Hematopoietic multipotent progenitor cell treated with erythropoietin and hydrocortisone succinate and interleukin-3 and kit ligand, for 8 days (in vitro differentiated cells): Measurements from ENCODE around the gene ZNF239.
"Not testable (repeated sequence)": the region's sequence is repeated elsewhere in the genome, so short reads cannot be mapped to it uniquely, and the experiment has no call there.

ENCODE experiments used
- DNase-seq: peaks from one replicate; pipeline ENCODE4 v3.0.0-alpha.2; 2015

Gene ZNF239

DNA sequence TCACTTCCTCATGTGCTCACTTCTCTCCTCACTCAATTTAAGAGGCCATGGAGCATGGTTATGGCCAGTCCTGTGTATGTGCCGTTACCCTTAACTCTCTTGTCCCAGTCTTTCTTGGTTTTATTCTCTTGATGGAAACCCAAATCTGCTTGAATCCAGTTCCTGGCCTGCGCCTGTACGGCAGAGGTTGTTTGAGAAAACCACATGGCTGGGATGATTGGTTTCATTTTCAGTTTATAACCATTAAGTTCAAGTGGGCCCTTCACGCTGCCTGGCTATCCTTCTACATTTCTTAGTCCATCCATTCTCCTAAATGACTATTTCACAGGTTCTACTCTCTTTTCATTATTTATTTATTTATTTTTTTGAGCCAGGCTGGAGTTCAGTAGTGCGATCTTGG is 1.6 kb upstream of the ZNF239 start:
- DNase-seq: no peak

DNA sequence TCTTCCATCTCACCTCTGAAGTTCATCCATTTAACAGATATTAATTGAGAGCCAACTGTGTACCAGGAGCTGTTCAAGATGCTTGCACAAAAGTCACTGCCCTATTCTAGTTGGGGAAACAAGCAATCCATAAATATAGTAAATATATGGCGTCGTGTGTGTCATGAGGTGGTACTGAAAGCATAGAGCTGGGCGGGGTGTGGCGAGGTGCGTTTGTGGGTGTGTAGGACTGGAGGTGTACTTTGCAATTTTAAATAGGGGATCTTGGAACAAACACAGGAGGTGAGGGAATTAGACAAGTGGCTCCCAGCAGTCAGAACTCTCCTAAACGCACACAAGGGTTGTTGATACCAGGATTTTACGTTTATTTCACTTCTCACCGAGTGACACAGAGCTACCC is 490 bp upstream of the ZNF239 start:
- no peak for DNase-seq

DNA sequence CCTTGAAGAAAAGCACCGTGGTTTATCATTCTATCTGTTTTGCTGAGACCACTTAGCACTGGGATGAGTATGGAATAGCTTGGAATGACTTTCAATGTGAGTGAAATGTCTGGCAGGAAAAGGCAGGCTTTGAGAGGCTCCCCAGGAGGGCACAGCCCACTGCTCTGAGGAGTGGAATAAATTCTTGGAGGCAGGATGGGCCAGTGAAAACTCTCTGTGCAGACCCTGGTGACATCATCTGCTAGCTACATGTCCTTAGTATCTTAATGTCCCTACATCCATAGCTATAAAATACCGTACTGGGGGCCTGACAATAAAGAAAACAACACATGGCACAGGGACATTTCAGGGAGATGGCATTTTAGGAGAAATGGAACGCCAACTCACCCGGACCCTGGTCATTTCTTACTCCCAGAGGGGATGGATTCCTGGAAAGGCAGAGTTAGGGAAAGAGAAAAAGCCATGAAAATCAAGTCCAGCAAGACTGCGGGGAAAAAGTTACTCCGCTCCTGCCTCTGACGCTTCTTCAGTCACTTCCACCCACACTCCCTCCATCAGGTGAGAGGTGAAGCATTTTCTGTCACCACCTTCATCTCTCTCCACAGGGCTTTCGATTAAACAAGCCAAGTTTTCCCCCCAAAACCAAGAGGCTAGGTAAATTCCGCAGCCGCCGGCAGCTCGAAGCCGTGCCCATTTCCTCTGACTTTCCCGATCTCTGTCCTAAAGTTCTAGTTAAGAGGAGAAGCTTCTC is 991 bp downstream of the ZNF239 start:
- DNase-seq: no peak

DNA sequence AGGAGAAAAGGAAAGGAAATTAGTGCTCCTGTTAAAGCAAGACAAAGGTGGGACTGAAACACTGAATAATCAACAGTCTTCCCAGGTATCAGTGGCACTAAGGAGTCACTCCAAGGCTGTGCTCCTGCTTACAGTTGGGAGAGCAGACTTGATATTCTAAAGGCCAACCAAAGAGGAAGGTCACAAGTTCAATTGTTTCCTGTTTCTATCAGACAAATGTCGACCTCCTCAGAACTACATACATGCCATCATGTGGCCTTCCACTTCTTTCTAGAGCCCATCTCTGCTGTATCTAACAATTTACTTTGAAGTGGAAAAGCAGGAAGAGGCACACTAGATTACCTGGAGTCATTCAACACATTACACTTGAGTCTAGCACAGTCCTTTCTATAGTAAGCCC is 3.4 kb downstream of the ZNF239 start:
- no peak for DNase-seq

DNA sequence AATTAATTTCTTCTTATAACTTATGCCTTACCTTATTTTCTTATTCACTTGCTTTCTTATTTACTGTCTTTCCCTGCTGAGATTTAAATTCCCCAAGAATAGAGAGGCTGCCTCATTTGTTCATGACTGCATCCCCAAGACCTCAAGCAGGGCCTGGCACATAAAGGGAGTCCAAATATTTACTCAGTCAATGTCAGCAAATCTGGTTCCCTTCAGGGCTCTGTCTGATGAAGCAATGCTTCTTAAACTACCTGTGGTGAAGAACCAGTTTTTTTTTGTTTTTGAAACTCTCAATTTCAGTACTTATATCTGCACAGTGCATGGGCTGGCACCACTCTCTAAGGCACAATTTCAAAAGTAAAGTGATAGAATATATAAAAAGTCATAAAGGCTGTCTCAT is 4.7 kb downstream of the ZNF239 start:
- DNase-seq: no peak

DNA sequence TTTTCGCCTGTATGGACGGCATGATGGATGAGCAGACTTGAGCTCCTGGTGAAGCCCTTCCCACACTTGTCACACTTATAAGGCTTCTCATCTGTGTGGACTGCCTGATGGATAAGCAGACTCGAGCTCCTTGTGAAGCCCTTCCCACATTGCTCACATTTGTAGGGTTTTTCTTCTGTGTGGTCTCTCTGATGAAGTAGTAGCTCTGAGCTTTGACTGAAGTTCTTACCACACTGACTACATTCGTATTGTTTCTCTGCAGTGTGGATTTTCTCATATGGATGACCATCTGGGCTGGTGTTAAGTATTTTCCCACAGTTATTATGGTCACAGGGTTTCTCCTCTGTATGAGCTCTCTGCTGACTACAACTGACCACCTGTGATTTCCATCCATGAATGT is 17.2 kb downstream of the ZNF239 start:
- no peak for DNase-seq

DNA sequence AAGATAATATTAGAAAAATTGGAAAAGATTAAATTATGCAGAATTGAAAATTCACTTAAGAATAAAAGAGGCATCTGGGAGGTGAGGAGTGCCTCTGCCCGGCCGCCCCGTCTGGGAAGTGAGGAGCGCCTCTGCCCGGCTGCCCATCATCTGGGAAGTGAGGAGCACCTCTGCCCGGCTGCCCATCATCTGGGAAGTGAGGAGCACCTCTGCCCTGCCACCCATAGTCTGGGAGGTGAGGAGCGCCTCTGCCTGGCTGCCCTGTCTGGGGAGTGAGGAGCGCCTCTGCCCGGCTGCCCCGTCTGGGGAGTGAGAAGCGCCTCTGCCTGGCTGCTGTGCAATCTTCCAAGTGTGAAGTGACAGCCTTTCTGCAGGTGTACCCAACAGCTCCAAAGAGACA is 30.7 kb downstream of the ZNF239 start:
- not testable (repeated sequence) for DNase-seq

DNA sequence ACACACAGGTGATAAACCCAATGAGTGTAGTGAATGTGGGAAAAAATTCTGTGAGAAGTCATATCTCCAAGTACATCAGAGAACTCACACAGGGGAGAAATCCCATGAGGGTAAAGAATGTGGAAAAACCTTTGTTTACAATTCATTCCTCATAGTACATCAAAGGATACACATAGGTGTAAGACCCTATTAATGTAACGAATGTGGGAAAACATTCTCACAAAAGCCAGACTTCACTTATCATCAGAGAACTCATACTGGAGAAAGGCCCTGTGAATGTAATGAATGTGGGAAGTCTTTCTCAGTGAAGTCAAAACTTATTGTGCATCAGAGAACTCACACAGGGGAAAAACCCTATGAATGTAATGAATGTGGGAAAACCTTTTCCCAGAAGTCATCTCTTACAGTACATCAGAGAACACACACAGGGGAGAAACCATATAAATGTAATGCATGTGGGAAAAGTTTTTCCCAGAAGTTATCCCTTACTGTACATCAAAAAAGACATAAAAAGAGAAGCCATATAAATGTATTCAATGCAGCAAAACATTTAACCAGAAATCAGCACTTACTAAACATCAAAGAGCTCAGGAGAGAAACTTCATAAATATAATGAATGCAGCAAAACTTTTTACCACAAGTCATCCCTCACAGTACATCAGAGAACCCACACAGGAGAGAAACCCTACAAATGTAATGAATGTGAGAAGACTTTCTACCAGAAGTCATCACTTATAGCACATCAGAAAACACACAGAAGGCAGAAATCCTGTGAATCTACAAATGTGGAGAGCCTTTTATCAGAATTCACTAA is 49.8 kb downstream of the ZNF239 start:
- DNase-seq: no peak
